Lower lobe of right lung (tissue), 2 donors: ENCODE measurements around the gene SGPP1. TPM values are rescaled to one million over a fixed set of nuclear protein-coding genes. Genes with fewer than 3 reads are reported as not detected.

Experiments used
- ATAC-seq, 2 donors: fragments of 200-7000 bp; cut with Tn5 transposase; one replicate each; pipeline ENCODE4 v1.9.1; 2020 to 2022; ENCODE audit warnings: mild to moderate bottlenecking in 2 of 2, moderate library complexity in 2 of 2
- DNase-seq: peaks from one replicate; pipeline ENCODE4 v3.0.0-alpha.2; 2020
- H3K27ac ChIP-seq: fragments of 200-600 bp; one replicate; pipeline ENCODE4 v1.8.0; 2022
- H3K27me3 ChIP-seq: fragments of 200-600 bp; one replicate; pipeline ENCODE4 v1.8.0; 2022; ENCODE audit warnings: low read depth
- H3K36me3 ChIP-seq: fragments of 200-600 bp; one replicate; pipeline ENCODE4 v1.8.0; 2022; ENCODE audit warnings: mild to moderate bottlenecking
- H3K4me1 ChIP-seq: fragments of 200-600 bp; one replicate; pipeline ENCODE4 v1.8.0; 2022
- H3K4me3 ChIP-seq: fragments of 200-600 bp; one replicate; pipeline ENCODE4 v1.8.0; 2022; ENCODE audit warnings: mild to moderate bottlenecking
- H3K9me3 ChIP-seq: fragments of 200-600 bp; one replicate; pipeline ENCODE4 v1.8.0; 2022
- intact Hi-C: fragments of 100-400 bp; cut with DNase I; formaldehyde crosslinking; loops from one replicate; pipeline ENCODE4 v1.11.0; 2022
- total RNA-seq: library from RNA; stranded (reverse); fragmentation: NEBNext Ultra II Directional; extraction: Animal tissue kit (Norgen Biotek cat#: 25700); gene quantifications from one replicate; pipeline ENCODE4 v1.2.1, GENCODE V29; 2021
- TF ChIP-seq, protein P1 (sequence below): fragments of 200-600 bp; IDR thresholded peaks from one replicate; pipeline ENCODE4 v1.8.0; 2022; ENCODE audit warnings: antibody characterized with exemption, mild to moderate bottlenecking
- donor health status: DM: no; HTN: yes; CAD: no; lungs with severe emphysema.

The SGPP1 gene
- total RNA-seq, 1 donor from 2014 or later: 20.8 TPM

DNA sequence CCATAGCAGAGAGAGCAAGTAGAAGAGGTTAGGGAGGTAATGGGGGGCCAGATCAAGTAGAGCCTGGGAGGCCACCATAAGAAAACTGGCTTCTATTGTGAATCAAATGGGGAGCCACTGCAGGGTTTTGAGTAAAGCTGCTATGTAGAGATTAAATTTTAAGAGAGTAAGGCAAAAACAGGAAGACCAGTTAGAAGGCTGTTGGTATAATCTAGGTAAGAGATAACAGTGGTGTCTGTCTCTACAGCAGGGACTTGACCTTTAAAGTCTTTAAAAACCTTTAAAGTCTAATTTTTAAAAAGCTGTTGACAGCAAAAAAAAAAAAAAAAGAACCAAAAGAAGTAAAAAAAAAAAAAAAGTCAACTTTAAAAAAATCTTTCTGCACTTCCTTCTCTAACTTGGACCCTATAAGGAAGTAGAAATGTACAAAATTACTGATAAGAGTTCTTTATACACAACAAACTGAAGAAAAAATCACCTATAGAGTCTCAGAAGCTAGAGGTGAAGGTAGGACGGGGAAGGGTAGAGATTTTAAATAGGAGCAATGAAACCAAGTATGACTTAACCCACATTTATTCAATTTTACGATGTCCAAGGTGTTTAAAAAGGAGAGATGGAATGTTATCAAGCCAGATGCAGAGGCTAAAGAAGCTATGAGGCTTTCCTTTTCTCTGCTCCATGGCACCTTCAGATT is 26.1 kb downstream of the SGPP1 start:
- DNase-seq: no peak
- H3K4me3 ChIP-seq: no peak overlapping the region
- H3K27me3 ChIP-seq: no peaks in the 10 kb centered on the region
- ATAC-seq: no peak
- no peaks in the 10 kb centered on the region for H3K4me1 ChIP-seq
- H3K36me3 ChIP-seq: no peaks in the 10 kb centered on the region
- no peak overlapping the region for H3K27ac ChIP-seq
- TF ChIP-seq, protein P1, sequence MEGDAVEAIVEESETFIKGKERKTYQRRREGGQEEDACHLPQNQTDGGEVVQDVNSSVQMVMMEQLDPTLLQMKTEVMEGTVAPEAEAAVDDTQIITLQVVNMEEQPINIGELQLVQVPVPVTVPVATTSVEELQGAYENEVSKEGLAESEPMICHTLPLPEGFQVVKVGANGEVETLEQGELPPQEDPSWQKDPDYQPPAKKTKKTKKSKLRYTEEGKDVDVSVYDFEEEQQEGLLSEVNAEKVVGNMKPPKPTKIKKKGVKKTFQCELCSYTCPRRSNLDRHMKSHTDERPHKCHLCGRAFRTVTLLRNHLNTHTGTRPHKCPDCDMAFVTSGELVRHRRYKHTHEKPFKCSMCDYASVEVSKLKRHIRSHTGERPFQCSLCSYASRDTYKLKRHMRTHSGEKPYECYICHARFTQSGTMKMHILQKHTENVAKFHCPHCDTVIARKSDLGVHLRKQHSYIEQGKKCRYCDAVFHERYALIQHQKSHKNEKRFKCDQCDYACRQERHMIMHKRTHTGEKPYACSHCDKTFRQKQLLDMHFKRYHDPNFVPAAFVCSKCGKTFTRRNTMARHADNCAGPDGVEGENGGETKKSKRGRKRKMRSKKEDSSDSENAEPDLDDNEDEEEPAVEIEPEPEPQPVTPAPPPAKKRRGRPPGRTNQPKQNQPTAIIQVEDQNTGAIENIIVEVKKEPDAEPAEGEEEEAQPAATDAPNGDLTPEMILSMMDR: no peak
- intact Hi-C loops: no loop called here
- H3K9me3 ChIP-seq: no peaks in the 10 kb centered on the region

DNA sequence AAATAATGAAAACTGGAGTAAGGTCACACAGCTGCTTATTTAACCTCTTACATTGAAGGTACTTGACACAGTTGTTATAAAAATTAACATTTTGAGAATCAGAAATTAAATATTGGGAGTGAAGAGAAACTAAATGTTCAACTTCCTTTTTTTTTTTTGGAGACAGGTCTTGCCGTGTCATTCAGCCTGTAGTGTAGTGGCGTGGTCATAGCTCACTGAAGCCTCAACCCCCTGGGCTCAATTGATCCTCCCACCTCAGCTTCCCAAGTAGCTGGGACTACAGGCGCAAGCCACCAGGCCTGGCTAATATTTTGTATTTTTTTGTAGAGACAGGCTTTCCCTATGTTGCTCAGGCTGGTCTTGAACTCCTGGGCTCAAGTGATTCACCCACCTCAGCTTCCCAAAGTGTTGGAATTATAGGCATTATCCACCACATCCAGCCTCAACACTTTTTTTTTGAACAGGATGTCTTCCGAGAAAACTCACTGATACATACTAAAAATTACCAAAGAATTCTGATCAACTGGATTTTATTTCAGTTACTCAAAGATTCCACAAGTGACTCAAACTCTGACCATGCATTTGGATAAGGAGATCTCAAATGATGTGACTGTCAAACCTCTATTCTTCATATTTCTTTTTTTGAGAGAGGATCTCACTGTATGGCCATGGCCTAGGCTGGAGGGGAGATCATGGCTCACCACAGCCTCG is 35.4 kb downstream of the SGPP1 start:
- no peaks in the 10 kb centered on the region for H3K9me3 ChIP-seq
- no peaks in the 10 kb centered on the region for H3K4me1 ChIP-seq
- no peak for ATAC-seq
- DNase-seq: no peak
- intact Hi-C loops: no loop called here
- TF ChIP-seq, protein P1: no peak
- peaks cover 7% of the 10 kb centered on the region for H3K36me3 ChIP-seq
- no peak overlapping the region for H3K27ac ChIP-seq
- H3K27me3 ChIP-seq: no peaks in the 10 kb centered on the region
- H3K4me3 ChIP-seq: no peak overlapping the region

DNA sequence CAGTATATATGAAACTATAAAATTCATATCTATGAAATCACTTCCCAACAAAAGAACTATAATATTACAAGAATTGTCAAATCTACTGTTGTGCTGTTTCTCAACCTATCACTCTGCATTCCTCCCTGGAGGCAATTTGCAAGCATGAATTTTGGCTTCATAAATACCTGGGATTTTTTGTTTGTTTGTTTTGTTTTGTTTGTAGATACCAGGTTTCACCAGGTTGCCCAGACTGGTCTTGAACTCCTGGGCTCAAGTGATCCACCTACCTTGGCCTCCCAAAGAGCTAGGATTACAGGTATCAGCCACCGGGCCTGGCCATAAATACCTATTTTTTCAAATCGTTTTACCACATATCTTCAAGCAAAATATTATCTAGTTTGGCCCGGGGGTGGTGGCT is 38.7 kb downstream of the SGPP1 start:
- ATAC-seq: no peak
- intact Hi-C loops: no loop called here
- no peaks in the 10 kb centered on the region for H3K4me1 ChIP-seq

DNA sequence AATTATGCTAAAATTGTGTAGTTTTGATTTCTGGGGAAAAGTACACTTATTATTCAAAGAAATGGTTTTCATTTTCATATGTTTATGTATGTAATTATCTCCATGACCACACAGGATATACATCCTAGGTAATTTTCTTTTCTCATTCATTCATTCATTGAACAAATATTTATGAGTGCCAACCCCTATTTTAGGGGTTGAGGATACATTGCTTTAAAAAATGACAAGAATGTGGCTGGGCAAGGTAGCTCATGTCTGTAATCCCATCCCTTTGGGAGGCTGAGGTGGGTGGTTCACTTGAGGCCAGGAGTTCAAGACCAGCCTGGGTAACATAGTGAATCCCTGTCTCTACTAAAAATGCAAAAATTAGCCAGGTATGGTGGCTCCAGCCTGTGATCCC is 40.9 kb downstream of the SGPP1 start:
- Histone ChIP-seq H3K4me1 (no peaks in the 10 kb centered on the region), H3K36me3 (peaks cover 5% of the 10 kb centered on the region), H3K9me3 (no peaks in the 10 kb centered on the region), H3K27me3 (no peaks in the 10 kb centered on the region), H3K27ac (no peak overlapping the region), H3K4me3 (no peak overlapping the region)
- ATAC-seq (no peak), DNase-seq (no peak)
- intact Hi-C loops: no loop called here
- TF ChIP-seq, protein P1: no peak

More for the DNA sequence above, 38.7 kb downstream of the SGPP1 start:
- Histone ChIP-seq H3K4me3 (no peak overlapping the region), H3K9me3 (no peaks in the 10 kb centered on the region), H3K27ac (no peak overlapping the region), H3K27me3 (no peaks in the 10 kb centered on the region), H3K36me3 (peaks cover 12% of the 10 kb centered on the region)
- DNase-seq: no peak
- TF ChIP-seq, protein P1: no peak

DNA sequence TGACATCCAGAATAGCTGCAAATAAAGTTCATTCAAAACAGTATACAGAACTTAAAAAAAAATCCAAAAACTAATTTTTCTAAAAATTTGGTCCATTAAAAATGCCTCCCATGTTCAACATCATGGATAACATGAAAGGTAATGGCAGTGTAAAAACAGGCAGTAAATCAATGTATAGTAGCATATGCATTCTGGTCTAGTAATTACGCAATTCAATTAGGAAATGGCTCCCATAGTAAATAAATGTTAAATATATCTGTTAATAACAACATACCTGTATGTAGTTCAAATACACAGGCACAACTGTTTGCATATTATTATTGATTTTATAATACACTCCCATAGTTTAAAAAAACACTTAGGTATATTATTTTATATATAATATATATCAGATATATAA is 42.5 kb downstream of the SGPP1 start:
- H3K27me3 ChIP-seq: no peaks in the 10 kb centered on the region
- intact Hi-C loops: no loop called here
- TF ChIP-seq, protein P1: no peak
- no peaks in the 10 kb centered on the region for H3K9me3 ChIP-seq
- H3K27ac ChIP-seq: no peak overlapping the region
- ATAC-seq (no peak), DNase-seq (no peak)
- no peaks in the 10 kb centered on the region for H3K4me1 ChIP-seq
- H3K36me3 ChIP-seq: peaks cover 5% of the 10 kb centered on the region
- H3K4me3 ChIP-seq: no peak overlapping the region
